Stimulated activated CD8-positive, alpha-beta memory T cell treated with anti-CD3 and anti-CD28 coated beads, Interleukin-15, amount 100 ng/mL, for 1 hour (primary cell): ENCODE results near the gene SEC61A2.
"Not testable (repeated sequence)": the region's sequence is repeated elsewhere in the genome, so short reads cannot be mapped to it uniquely, and the experiment has no call there.

Experiments
- DNase-seq: peaks from one replicate; pipeline ENCODE4 v3.0.0-alpha.2; 2020; ENCODE audit warnings: low read depth

Gene SEC61A2

GRCh38 chr10:12160664-12161063 is 31.2 kb downstream of the SEC61A2 start:
- no peak for DNase-seq

GRCh38 chr10:12162927-12163326 is 33.5 kb downstream of the SEC61A2 start:
- no peak for DNase-seq

GRCh38 chr10:12164085-12164484 is 34.6 kb downstream of the SEC61A2 start:
- DNase-seq, result no peak

GRCh38 chr10:12165036-12165435 is 35.6 kb downstream of the SEC61A2 start:
- no peak for DNase-seq

GRCh38 chr10:12165999-12166775 is 36.7 kb downstream of the SEC61A2 start:
- DNase-seq, result no peak

GRCh38 chr10:12171512-12171911 is 42.0 kb downstream of the SEC61A2 start:
- DNase-seq, result not testable (repeated sequence)

- DNase-seq, result no peak
Observed at GRCh38 chr10:12177642-12178041, 48.2 kb downstream of the SEC61A2 start.

- no peak for DNase-seq
Observed at GRCh38 chr10:12179606-12180170, 50.2 kb downstream of the SEC61A2 start.

GRCh38 chr10:12180221-12180974 is 50.9 kb downstream of the SEC61A2 start:
- no peak for DNase-seq

- no peak for DNase-seq
Observed at GRCh38 chr10:12181065-12181775, 51.7 kb downstream of the SEC61A2 start.

- DNase-seq, result no peak
Observed at GRCh38 chr10:12184165-12184564, 54.7 kb downstream of the SEC61A2 start.

- no peak for DNase-seq
Observed at GRCh38 chr10:12186323-12186722, 56.8 kb downstream of the SEC61A2 start.

GRCh38 chr10:12187321-12187905 is 57.9 kb downstream of the SEC61A2 start:
- no peak for DNase-seq

- DNase-seq, result no peak
Observed at GRCh38 chr10:12188656-12189055, 59.2 kb downstream of the SEC61A2 start.

- no peak for DNase-seq
Observed at GRCh38 chr10:12189426-12189825, 59.9 kb downstream of the SEC61A2 start.

GRCh38 chr10:12191715-12192114 is 62.2 kb downstream of the SEC61A2 start:
- no peak for DNase-seq

GRCh38 chr10:12193193-12193592 is 63.7 kb downstream of the SEC61A2 start:
- no peak for DNase-seq

- no peak for DNase-seq
Observed at GRCh38 chr10:12194752-12195271, 65.3 kb downstream of the SEC61A2 start.

- no peak for DNase-seq
Observed at GRCh38 chr10:12195281-12195602, 65.8 kb downstream of the SEC61A2 start.

- peak; percentile 54 for DNase-seq
Observed at GRCh38 chr10:12195603-12196506, 66.4 kb downstream of the SEC61A2 start, which contains the start of the genes CDC123 and NUDT5. Gene CDC123 (plus strand): TSS chr10:12196188. CDS start chr10:12196246, 58 bp downstream. Gene NUDT5 (minus strand): TSS chr10:12195891. CDS start chr10:12186291, 9,600 bp downstream.
